Amniotic epithelial cell (primary cell): ENCODE results near the gene BCKDHB.

Source experiments
- DNase-seq: peaks from one replicate; pipeline ENCODE4 v3.0.0-alpha.2; 2010; ENCODE audit warnings: low read depth

The BCKDHB gene

DNA sequence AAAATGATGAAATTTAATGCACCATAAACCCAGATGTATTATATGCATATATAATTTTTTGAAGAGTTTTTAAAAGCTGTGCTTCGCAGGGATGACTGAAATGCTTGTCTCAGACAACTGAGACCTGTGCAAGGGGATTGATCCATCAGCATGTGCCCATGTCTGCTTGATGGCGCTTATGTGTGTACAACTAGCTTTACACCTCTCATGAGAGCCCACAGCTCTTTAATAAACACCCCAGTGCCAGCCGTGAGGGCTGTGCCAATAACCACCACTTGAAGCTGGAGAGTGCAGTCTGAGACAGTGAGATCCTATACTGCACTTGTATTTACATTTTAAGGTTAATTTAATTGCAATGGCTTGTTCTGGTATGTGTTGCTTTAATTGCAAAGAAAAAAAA, 225.5 kb downstream of the BCKDHB start:
- no peak for DNase-seq

DNA sequence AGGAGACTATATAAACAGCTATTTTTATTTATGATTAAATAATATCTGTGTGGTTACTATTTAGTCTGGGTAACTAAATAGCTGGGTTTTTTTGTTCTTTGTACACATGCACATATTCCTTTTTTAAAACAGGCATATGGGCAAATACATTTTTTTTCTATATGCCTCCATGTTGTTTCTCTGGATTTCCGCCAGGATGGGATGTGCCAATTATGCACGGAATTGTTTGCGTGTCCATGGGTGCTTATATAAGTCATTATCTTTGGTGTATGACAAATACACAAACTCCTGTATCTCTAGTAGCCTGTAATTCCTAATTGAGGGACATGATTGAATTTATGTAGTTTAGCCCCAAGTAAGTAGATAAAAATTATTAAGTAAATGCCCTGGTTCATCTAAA, 226.9 kb downstream of the BCKDHB start:
- no peak for DNase-seq

DNA sequence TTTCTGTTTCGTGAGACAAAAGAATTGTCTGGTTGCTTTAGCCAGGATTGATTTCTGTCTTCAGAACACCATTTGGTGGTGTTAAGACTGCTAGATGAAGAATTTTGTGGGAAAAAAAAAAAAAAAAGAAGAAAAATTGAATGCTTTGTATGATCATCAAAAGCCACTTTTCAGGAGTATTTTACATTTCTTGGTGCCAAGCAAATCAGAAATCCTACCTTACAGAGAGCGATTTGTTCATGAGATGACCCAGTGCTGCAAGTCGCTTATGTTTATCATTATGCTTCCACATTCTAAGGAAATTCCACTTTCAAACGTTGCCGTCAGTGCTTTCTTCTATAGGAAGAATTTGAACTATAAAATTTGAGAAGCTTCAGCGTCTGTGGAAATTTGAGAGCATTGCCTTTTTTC, 228.7 kb downstream of the BCKDHB start:
- peak; percentile 26 for DNase-seq

DNA sequence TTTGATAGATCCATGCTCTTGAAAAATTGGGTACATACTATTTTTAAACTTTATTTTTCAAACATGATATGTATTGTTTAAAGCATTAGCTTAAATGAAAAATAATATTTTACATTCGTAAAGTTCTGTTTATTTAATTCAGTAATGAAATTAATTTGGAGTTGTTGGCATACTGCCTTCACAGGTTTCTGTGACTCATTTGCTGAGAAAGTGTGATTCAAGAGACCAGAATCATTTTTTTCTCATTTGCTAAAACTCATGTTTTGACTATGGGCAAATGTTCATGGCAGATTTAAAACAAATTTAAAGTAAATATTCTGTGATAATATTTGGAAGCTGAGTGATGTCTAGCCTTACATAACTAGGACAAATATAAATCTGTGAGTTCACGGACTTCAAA, 230.4 kb downstream of the BCKDHB start:
- DNase-seq: no peak

DNA sequence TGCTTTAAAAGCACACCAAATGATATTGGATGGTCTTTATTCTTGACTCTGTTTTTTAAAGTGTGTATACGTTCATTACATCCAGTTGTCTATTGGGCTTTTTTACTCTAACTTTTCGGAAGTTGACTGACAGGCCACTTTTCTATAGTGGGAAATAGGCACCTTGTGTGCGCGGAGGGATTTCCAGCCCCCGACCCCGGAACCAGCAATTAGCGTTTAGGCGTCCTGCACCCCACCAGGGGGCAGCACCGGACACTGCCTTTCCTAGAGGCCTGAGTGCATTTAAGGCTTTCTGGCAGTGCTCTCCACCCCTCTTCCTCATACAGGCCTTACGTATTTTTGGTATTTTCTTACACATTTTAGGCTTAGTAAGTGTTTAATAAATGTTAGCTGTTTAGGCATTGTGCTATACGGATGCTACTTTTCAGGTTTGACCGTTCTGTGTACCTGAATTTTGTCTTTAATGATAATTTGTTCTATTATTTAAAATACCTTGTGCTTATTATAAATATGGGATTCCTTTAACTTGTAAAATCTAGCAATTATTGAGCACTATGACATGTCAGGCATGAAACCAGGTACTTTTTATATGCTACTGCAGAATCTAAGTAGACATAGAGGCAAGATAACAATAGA, 231.8 kb downstream of the BCKDHB start:
- DNase-seq: peak; percentile 54

DNA sequence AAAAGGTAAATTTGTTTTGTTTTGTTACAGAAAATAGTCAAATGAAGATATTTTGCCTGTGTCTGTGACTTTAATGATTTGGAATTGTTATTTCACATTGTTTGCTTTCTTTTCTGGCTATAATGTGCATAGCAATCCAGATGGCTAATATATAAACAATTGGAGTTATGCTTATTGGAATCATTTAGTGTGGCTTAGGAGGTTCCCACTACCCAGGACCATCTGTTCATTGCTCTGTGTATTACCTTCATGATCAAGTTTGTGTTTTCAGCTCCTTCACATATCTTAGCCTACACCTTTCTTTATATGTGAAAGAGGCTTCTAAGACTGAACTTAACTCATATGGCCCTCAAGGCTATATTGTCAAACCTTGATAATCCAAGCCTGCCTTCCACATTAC, 232.9 kb downstream of the BCKDHB start:
- no peak for DNase-seq

DNA sequence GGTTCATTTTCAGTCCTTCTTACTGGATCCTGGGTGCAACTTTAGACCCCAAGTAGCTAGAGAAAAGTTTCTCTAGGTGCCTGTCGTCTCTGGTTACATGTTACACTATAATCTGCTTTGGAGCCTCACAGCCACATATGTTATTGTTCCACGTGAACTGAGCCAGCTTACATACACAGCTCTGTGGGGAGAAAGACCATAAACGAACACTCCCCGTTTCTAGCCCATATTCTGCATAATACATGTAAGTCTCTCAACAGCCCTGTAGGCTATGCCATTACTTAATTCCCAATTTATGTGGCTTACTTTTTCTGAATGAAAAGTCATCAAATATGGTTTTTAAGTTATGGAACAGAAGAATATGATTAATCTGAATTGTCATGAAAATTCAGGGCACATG, 233.8 kb downstream of the BCKDHB start:
- DNase-seq: no peak

DNA sequence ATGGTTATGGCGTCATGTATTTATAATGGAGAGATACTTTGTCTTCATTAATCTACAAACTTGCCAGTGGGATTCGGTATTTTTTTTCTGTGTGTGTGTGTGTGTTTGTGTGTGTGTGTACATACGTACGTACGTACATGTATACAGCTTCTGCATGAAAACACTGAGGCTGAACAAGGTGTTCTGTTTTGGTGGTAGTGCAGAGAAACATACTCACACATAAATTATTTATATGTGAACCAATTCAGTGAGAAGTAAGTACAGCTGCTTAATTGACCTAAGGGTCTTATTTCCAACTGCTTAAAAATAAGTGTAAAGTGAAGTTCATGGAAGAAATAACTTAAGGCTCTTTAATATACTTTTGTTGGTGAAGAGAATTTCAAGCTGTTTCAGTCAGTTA, 234.2 kb downstream of the BCKDHB start:
- DNase-seq: no peak

DNA sequence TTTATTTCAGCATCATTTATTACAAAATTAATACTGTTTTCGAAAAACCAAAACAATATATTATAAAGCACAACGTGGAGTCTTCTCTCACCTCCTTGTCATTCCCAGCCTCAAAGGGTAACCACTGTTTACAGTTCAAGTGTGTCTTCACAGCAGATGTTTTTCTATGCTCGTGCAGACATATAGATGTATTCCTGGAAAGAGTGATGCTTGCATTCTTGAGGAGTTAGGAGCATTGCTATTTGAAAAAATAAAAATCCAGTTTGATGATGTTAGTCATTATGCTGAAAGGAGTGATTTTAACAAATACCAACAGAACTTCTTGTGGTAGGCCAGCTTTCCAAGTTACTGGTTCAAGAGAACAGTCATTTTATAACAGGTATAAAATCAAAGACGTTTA, 234.9 kb downstream of the BCKDHB start:
- DNase-seq: peak; percentile 41

DNA sequence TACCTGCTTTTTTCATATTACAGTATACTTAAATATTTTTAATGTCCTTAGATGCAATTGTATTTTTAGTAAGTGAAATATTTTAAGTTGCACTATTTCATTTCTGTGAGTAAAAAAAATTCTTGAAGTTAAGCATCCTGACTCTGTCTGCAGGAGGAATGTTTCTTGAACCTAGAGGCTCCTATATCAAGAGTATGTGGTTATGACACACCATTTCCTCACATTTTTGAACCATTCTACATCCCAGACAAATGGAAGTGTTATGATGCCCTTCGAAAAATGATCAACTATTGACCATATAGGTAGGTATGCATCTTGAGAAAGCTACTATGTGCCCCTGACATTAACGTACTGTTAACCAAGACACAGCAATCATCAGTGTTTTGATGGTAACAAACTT, 237.0 kb downstream of the BCKDHB start:
- DNase-seq: peak; percentile 60

DNA sequence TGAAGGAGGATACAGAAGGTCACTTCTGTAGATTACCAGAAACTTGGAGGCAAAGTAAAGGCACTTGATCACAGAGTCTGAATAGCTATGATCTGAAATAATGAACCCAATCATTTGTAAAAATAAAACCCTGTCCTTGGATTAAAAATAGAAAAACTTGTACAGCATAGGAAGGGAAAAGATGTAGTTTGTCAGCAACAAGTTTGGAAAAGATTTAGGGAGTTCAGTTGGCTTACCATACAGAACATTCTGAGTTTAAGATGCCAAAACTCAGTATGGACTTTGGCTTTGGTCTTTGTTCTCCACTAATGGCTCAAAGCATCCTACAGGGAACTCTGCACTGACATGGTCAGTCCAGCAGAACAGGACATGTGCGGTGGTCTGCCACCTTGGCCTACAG, 240.6 kb downstream of the BCKDHB start:
- no peak for DNase-seq

DNA sequence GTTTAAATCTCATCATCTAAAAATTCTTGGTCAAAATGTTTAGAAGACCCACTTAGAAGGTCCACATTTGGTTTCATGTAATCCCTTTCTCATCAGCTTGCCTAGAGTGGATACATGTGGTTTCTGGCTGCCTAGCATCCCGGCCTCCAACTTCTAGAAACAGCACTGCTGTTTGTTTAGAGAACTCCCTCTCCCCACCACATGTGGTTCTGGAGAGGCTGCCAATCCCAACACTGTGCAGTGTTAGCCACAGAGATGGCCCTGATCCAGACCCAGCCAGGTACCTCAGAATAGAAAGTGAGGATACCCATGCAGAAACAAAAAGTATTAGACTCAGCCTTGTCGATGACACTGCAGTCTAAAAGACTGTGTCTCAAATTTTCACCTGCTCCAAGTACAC, 241.8 kb downstream of the BCKDHB start:
- no peak for DNase-seq

DNA sequence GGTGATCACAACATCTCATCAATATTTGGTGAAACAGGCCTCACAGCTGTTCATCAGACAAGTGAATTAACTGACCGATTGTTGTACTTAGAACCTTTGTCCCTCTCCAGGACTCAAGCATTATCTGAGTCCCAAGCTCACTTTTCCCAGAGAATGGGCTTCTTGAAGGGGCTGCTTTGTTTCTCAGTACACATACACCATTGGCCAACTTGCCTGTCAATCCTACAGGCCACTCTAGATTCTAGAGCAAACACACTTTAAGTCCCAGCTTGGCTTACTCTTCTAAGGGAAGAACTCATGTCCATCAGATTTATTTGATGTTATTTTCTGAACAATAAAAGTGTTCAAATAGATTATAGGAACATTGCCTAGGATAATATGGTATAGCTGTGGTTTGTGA, 249.5 kb downstream of the BCKDHB start:
- no peak for DNase-seq

DNA sequence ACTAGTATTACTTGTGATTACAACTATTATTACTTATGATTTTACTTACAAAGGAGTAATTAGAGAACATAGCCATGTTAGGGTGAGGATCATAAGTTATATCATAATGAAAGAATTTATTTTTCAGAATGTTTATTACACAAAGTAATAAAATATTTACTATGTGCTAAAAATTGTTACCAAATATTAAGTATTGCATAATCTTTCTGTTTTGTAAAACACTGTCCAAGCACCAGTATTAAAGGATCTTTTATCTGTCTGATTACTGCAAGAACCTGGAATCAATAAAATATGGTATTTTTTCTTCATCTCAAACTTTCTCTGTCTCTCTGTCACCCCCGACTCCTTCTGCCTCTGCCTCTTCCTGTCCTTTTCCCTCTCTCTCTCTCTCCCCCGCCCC, 250.1 kb downstream of the BCKDHB start:
- no peak for DNase-seq

DNA sequence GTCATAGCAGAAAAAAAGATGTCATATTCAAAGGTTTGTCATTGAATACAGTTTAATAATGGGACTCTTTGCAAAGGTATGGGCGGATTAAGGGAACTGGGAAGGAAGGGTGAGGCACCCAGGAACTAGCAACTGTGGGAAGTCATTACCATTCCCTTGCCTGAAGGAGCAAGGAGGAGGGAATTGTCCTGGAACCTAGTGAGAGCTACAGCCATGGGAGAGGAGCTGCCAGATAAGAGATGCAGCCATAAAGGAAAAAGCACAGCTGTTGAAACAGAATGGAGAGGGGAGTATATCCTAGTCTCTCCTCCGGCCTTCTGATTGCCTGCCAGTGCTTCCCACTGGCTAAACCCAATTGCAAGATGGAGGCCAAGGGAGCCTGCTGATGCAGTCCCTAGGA, 250.6 kb downstream of the BCKDHB start:
- no peak for DNase-seq

DNA sequence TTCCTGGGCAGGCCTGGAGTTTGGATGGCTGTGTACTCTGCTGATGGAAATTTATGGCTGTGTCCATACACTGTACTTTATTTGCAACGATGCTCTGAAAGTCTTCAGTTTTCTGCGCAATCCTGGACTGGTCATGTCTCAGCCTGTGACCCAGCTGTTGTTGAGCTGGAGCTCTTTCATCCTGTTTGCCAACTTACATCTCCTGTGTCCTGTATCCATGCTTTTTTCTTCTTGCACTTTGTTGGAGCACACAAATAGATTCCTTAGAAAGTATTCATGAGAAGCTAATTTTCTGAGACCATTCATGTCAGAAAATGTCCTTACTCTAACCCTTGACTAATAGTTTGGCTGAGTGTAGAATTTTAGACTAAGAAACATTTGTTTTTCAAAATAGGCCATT, 251.2 kb downstream of the BCKDHB start:
- no peak for DNase-seq

DNA sequence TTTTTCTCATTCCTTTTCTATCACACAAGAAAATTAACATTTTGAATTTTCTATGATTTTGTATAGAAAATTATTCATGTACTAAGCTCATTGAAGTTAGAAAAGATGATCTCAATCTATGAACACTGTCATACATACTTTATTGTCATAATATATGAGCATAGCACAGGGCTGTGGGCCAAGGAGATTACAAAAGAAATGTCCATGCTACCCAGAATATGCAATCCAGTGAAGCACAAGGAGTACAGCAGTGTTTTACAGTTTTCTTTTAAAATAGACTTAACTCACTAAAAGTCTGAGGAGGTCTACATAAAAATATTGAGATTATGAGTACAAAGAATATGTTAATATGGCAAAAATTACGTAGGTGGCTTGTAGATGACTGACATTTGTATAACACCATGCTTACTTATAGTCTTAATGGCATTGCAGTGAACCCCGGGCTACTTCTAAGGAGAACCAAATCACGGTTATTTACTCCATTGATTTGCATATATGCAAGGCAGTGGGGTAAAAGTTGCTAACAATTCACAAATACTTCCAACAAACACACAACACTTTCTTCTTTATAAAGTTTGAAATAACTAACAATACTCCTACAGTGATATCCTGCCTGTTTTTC, 257.1 kb downstream of the BCKDHB start:
- peak; percentile 79 for DNase-seq

DNA sequence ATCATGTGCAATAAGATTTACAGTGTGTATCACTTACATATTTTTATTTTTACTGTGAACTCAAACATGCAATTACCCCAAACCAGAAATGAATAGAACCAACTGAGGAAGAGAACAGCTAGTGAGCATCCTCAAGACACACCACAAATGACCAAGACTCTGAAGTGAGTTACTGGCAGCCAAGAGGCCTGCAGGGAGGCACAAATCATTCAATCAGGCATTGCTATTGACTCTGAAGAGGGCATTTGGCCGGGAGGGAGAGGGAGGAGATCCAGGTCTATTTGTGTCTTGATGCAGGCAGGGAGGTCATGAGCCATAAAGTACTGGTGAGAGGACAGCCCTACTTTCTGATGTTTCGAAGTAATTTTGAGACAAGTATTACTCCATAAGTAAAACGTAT, 257.7 kb downstream of the BCKDHB start:
- peak; percentile 15 for DNase-seq

DNA sequence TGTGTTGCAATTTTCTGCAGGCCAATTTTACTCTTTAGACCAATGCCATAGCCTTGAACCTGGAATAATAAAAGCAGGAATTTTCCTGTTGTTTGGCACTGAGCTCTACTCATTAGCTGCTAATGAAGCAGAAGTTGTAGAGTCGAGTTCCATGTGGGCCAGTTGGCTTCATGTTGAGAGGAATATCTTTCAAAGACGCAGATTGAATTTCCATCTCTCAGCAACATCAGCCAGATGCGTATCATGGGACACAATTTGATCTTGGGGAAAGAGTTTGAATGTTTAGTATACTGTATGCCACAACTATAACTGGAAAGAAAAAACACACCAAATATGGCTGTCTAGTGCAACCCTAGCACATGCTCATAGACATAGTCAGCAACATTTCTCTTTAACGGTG, 259.6 kb downstream of the BCKDHB start:
- DNase-seq: no peak

DNA sequence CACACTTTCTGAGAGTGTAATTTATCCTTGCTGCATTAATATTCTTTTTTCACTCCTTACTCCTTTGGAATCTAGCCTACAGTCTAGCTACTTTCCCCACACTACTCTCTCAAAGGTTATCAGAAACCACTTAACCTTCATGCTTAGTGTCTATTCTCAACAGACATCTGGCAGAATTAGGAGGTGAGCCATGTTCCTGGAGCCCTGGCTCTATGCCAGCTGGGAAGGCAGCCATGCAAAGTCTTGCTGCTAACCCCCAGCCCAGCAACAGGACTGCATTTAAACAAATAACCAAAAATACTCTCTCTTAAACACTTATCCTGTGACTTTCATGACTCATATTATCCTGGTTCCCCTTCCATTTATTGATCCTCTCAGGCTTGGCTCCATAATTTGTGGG, 260.2 kb downstream of the BCKDHB start:
- peak; percentile 85 for DNase-seq

DNA sequence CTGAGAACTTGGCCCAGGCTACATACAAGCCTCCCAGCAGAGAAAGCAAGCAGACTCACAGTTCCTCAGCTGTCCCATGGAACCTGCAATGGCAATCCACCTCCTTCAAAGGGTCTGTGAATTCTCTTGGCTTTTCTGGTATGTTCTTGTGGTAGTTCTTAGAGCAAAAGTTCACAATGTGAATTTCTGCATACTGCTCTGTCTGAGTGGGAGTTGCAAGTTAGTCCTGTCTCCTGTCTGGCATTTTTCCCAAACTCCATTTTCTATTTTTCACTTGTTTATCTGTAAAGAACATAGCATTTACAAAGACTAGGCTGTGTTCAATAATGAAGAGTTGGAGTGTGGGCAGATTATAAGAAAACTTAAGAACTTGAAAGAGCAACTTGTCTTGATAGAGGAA, 269.9 kb downstream of the BCKDHB start:
- DNase-seq: peak; percentile 90

DNA sequence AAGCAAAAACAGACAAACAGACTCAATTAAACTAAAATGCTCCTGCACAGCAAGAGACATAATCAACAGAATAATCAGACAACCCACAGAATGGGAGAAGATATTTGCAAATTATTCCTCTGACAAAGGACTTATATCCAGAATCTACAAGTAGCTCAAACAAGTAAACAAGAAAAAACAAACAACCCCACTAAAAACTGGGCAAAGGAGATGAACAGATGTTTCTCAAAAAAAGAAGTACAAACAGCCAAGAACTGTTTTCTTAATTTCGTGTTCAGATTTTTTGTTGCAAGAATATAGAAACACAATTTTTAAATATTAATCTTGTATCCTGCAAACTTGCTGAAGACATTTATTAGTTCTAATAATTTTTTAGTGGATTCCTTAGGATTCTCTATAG, 274.1 kb downstream of the BCKDHB start:
- no peak for DNase-seq

DNA sequence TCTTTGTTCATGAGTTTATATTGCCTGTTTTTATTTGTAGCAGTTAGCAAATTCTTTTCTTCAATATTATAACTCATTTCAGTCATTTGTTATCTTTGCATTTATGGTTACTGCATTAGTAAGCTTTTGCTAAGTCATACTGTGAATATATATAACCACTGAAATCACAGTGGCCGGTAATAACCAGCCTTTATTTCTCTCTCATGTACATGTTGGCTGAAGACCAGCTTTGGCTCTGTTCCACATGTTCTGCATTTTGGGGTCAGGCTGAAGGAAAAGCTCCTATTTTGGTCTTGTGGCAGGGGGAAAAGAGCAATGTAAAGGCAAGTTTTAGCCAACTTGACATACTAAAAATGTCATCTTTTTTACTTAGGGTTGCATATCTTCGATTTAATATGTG, 276.3 kb downstream of the BCKDHB start:
- DNase-seq: peak; percentile 46

DNA sequence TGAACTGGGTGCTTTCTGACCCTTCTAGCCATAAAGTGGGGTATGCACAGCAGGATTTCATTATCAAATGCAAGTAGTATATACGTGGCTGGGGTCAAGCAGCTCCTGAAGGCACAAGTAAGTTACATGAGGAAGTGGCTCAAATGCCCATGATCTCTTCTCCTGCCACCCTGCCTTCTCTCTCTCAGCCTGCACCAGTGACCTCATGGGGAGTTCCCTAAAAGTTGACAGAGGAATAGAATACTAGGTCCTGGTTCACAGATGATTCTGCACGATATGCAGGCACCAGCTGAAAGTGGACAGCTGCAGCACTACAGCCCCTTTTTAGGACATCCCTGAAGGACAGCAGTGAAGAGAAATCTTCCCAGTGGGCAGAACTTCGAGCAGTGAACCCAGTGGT, 282.0 kb downstream of the BCKDHB start:
- no peak for DNase-seq
